Posterior vena cava (tissue), 2 donors: Measurements from ENCODE around the gene SSU72. TPM values are rescaled to one million over a fixed set of nuclear protein-coding genes. Genes with fewer than 3 reads are reported as not detected.
"Not testable (repeated sequence)": the region's sequence is repeated elsewhere in the genome, so short reads cannot be mapped to it uniquely, and the experiment has no call there.

Experiments
- DNase-seq: peaks from one replicate; pipeline ENCODE4 v3.0.0-alpha.2; 2020; ENCODE audit warnings: low spot score
- intact Hi-C, 2 donors: fragments of 100-400 bp; cut with DNase I; formaldehyde crosslinking; loops; one replicate each; pipeline versions ENCODE4 v1.14.1 to v1.14.2; 2022 to 2023
- total RNA-seq, 2 donors: library from RNA; stranded (reverse); fragmentation: NEBNext Ultra II Directional; extraction: Animal tissue kit (Norgen Biotek cat#: 25700); gene quantifications; one replicate each; pipeline ENCODE4 v1.2.1, GENCODE V29; 2021
- donor health status: DM: yes; HTN: yes; CAD: no.
- donor health status: DM: yes; HTN: yes; CAD: no.

The SSU72 gene
- total RNA-seq, 2 donors from 2014 or later: 60.7 to 66.0 TPM

GRCh38 chr1:1521331-1521730 is 53.3 kb downstream of the SSU72 start:
- no peak for DNase-seq
- intact Hi-C loops: no loop called here

GRCh38 chr1:1519805-1520505 is 54.7 kb downstream of the SSU72 start:
- DNase-seq, intact Hi-C loops: not testable (repeated sequence)

DNA sequence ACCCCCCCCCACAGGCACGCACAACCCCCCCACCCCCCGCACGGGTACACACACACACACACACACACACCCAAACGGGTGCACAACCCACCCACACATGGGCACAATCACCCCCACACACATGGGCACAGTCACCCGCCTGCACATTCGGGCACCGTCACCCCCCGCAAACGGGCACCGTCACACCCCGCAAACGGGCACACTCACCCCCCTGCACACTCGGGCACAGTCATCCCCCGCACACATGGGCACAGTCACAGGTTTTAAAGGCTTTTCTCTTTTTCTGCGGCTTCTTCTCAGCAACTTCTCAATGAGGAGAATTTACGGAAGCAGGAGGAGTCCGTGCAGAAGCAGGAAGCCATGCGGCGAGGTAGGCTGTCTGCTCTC is 56.0 kb downstream of the SSU72 start:
- intact Hi-C loops: not testable (repeated sequence)

DNA sequence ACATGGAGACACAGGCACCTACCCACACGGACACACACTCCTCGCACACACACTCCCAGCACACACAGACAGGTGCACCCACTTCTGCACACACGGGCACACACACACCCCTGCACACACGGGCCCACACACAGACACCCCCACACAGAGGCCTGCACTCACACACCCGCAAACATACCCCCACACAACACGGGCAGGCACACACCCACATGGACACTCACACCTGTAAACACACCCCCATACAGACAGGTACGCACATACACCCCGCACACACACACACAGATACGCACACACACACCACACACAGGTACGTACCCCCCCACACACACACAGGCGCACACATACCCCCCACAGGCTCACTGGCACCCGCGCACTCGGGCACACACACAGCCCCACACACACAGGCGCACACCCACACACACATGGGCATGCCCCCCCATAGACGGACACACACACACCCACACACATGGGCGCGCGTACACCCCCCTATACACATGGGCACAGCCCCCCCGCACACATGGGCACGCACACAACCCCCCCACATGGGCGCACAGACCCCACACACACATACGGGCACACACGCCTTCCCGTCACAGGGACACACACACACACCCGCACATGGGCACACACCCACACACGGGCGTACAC is 56.6 kb downstream of the SSU72 start:
- no peak for DNase-seq
- intact Hi-C loops: no loop called here

More for the DNA sequence above, 56.0 kb downstream of the SSU72 start:
- not testable (repeated sequence) for DNase-seq

DNA sequence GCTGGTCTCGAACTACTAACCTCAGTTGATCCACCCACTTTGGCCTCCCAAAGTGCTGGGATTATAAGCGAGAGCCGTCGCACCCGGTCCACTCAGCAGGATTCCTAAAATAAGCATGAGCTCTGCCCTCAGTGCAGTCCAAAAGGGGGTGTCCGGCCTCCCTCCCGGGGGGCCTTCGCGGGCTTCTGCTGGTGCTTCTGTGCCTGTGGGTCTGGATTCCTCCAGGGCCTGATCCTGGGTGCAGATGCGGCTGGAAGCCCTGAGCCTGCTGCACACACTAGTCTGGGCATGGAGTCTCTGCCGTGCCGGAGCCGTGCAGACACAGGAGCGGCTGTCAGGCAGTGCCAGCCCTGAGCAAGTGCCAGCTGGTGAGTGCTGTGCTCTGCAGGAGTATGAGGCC is 57.7 kb downstream of the SSU72 start:
- DNase-seq, intact Hi-C loops: not testable (repeated sequence)

DNA sequence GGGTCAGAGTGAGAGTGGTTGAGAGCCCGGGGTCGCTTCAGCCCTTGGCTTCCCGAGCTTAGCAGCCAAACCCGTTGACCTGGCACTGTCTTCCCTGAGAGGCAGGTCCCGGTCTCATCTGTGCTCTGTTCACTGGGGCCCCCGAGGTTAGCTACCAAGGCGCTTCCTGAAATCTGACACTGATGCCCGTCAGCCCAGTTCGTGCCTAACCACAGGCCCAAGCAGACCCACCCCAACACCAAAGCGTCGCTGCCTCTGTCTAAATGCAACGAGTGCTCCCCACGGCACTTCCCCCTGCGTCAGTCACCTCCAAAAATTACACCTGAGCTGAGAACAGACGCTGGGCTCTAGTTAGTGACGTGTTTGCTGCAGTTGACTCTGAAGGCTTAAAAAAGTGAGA is 60.3 kb downstream of the SSU72 start:
- DNase-seq, intact Hi-C loops: not testable (repeated sequence)

DNA sequence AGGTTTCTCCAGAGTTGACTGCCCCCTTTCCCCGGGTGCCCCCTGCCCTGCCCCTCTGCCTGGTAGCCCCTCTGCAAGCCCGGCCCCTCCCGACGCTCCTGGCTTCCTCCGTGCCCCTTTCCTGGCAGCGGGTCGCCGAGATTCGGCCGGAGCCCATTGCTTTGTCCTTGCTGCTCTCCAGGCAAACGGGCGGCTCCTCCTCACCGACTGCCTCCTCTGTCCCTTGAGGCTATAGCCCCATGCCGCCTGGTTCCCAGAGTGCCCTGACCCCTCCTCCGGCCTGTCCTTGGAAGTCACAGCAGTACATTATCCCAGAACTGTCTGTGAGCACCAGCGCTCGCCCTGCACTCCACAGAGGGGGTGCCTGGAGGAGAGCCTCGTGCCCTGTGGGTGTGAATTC is 61.0 kb downstream of the SSU72 start:
- DNase-seq, intact Hi-C loops: not testable (repeated sequence)

DNA sequence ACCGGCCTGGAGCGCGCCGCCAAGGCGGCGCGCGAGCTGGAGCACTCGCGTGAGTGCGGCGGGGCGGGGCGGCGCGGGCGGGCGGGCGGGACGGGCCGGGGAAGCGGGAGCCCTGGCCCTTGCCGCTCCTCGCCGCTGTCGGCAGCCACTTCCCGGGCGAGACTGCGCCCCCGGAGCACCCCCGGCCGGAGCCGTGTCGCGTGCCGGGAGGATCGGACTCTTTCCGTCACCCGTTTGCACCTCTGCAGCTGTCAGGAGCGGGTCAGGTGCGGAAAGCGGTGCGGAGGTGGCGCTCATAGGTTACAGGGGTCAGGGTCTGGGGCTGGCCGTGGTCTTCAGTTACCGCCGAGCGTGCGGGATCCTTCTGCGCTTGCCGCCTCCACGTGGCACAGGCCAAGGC is 62.2 kb downstream of the SSU72 start:
- intact Hi-C loops, DNase-seq: not testable (repeated sequence)

DNA sequence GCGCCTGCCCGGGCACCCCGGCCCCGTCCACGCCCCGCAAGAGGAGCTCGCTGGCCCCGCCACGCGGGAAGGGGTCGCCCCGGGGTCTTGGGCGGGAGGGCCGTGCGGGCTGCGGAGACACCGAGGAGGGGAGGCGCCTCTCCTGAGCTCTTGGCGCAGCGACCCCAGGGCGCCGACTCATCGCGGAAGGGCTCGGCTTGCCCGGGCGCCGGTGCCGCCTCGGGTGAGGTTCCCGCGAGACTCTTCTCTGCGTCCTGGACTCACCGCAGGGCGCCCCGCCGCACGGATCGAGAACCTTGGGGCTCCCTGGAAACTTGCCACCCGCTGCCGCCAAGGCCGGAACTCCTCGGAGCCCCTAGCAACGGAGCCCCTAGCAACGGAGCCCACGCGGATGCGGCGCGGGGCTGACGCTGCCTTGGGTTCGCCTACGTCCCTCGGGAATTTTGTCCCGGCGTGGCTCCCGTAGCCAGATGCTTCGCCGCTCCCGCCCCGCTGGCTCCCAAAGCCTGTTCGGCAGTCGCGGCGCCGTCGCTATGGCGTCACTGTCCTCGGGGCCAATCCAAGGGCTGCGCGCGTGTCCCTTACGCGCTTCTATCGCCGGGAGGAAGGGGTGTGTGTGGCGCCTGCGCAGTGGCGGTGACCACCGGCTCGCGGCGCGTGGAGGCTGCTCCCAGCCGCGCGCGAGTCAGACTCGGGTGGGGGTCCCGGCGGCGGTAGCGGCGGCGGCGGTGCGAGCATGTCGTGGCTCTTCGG is 63.0 kb downstream of the SSU72 start, which contains the start of gene ATAD3A:
Gene ATAD3A (plus strand): TSS at position 630 of the 753 bp plus-strand sequence. CDS start 107 bp downstream, at position 737.
- intact Hi-C loops: no loop called here
- DNase-seq: peak; percentile 100

- intact Hi-C loops: no loop called here
- no peak for DNase-seq
Observed at GRCh38 chr1:1510912-1511532, 63.6 kb downstream of the SSU72 start.

DNA sequence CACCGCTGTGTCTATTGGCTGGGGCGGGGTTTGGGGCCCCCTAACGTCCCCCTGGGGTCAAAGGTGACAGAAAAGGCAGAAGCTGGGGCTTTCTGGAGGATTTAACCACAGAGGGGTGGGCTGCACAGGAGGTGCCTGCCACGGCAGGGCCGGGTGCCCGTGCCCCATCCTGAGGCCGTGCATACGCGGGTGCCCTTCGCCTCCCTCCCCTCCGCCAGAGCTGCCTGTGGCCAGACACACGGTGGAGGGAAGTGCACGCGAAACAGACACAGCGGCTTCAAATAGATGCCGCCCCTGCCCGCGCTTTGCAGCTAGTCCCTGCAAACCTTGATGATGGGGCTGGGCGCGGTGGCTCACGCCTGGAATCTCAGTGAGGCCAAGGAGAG is 65.2 kb downstream of the SSU72 start:
- intact Hi-C loops: loop anchor here in 1 of 2 donors (10.0 kb wide), 1 partner anchor 135 kb away; the partner anchor contains the start of gene AURKAIP1
- DNase-seq: not testable (repeated sequence)

- intact Hi-C loops: loop anchor here in 1 of 2 donors (10.0 kb wide), 1 partner anchor 134 kb away; the partner anchor contains the start of gene AURKAIP1
- DNase-seq: not testable (repeated sequence)
Observed at GRCh38 chr1:1508775-1509464, 65.7 kb downstream of the SSU72 start.

DNA sequence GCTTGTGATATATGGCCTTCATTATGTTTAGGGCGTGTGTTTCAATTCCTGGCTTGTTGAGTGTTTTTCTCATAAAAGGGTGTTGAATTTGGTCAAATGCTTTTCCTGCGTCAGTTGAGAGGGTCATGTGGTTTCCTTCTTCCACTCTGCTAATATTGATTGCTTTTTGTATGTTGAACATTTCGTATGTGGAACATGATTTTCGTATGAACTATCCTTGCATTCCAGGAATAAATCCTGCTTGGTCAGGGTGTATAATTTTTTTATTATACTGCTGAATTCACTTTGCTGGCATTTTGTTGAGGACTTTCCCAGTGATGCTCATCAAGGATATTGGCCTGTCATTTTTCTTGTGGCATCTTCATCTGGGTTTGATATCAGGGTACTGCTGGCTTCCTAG is 67.4 kb downstream of the SSU72 start:
- intact Hi-C loops: loop anchor here in 1 of 2 donors (10.0 kb wide), 1 partner anchor 133 kb away; the partner anchor contains the start of gene AURKAIP1

GRCh38 chr1:1505801-1506200 is 68.9 kb downstream of the SSU72 start:
- DNase-seq: not testable (repeated sequence)
- intact Hi-C loops: loop anchor here in 1 of 2 donors (10.0 kb wide), 1 partner anchor 131 kb away; the partner anchor contains the start of gene AURKAIP1

More for the DNA sequence above, 67.4 kb downstream of the SSU72 start:
- DNase-seq: no peak

DNA sequence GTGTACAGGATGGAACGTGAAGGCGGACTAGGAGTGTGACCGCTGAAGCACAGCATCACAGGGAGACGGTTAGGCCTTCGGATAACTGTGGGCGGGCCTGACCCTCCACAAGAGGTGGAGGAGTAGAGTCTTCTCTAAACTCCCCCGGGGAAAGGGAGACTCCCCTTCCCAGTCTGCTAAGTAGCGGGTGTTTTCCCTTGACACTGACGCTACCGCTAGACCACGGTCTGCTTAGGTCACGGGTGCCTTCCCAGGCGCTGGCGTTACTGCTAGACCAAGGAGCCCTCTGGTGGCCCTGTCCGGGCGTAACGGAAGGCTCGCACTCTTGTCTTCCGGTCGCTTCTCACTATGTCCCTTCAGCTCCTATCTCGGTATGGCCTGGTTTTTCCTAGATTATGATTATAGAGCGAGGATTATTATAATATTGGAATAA is 69.3 kb downstream of the SSU72 start:
- intact Hi-C loops: loop anchor here in 1 of 2 donors (10.0 kb wide), 1 partner anchor 131 kb away; the partner anchor contains the start of gene AURKAIP1
- DNase-seq: not testable (repeated sequence)

- DNase-seq: peak; percentile 91
- intact Hi-C loops: loop anchor here (5.0 to 10.0 kb wide), 2 partner anchors 63 to 130 kb away; partner anchors contain the start of gene AURKAIP1 (in 1 of the 2)
Observed at GRCh38 chr1:1504777-1505365, 69.8 kb downstream of the SSU72 start.

DNA sequence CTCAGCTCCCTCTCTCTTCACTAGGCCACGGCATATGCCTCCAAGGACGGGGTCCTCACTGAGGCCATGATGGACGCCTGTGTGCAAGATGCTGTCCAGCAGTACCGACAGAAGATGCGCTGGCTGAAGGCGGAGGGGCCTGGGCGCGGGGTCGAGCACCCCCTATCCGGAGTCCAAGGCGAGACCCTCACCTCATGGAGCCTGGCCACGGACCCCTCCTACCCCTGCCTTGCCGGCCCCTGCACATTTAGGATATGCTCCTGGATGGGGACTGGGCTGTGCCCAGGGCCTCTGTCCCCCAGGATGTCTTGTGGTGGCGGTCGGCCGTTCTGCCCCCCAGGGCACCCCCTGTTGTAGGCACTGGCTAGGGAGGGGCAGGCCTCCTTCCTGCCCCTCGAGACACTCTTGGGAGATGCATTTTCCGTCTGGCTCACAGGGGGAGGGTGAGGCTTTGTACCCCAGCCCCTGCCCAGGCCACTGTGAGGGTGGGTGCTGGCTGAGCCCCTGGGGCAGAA is 79.1 kb downstream of the SSU72 start:
- intact Hi-C loops, DNase-seq: not testable (repeated sequence)

- intact Hi-C loops: loop anchor here in 1 of 2 donors (5.0 kb wide), 1 partner anchor 1908 kb away; no protein-coding TSS in a partner anchor
- not testable (repeated sequence) for DNase-seq
Observed at GRCh38 chr1:1494311-1494710, 80.4 kb downstream of the SSU72 start.
